Activated T-cell treated with anti-CD3 and anti-CD28 coated beads for 1 hour (primary cell): ENCODE measurements around the gene PLBD2.

Experiments
- DNase-seq: peaks from one replicate; pipeline ENCODE4 v3.0.0-alpha.2; 2020; ENCODE audit warnings: low read depth

PLBD2 gene

GRCh38 chr12:113393749-113394148 is 35.4 kb downstream of the PLBD2 start:
- DNase-seq: no peak

- DNase-seq: no peak
Observed at GRCh38 chr12:113395119-113395518, 36.7 kb downstream of the PLBD2 start.

- no peak for DNase-seq
Observed at GRCh38 chr12:113396200-113396599, 37.8 kb downstream of the PLBD2 start.

- no peak for DNase-seq
Observed at GRCh38 chr12:113396828-113397496, 38.6 kb downstream of the PLBD2 start.

- DNase-seq: no peak
Observed at GRCh38 chr12:113397497-113398197, 39.3 kb downstream of the PLBD2 start.

- DNase-seq: no peak
Observed at GRCh38 chr12:113398346-113399290, 40.2 kb downstream of the PLBD2 start.

GRCh38 chr12:113399490-113399889 is 41.1 kb downstream of the PLBD2 start:
- DNase-seq: no peak

GRCh38 chr12:113400362-113400761 is 42.0 kb downstream of the PLBD2 start:
- no peak for DNase-seq

GRCh38 chr12:113401066-113402000 is 42.9 kb downstream of the PLBD2 start:
- DNase-seq: no peak

- no peak for DNase-seq
Observed at GRCh38 chr12:113402586-113403260, 44.3 kb downstream of the PLBD2 start.

- DNase-seq: no peak
Observed at GRCh38 chr12:113403435-113404415, 45.3 kb downstream of the PLBD2 start, which contains the start of gene SDS. Gene SDS (minus strand): TSS chr12:113403887. CDS start chr12:113399708, 4,179 bp downstream.

- no peak for DNase-seq
Observed at GRCh38 chr12:113405694-113406093, 47.3 kb downstream of the PLBD2 start.

- no peak for DNase-seq
Observed at GRCh38 chr12:113407931-113408600, 49.7 kb downstream of the PLBD2 start.

- DNase-seq: no peak
Observed at GRCh38 chr12:113408756-113409298, 50.4 kb downstream of the PLBD2 start.

GRCh38 chr12:113409462-113410124 is 51.2 kb downstream of the PLBD2 start:
- DNase-seq: no peak

- no peak for DNase-seq
Observed at GRCh38 chr12:113413488-113413939, 55.1 kb downstream of the PLBD2 start.

GRCh38 chr12:113414519-113415038 is 56.2 kb downstream of the PLBD2 start:
- no peak for DNase-seq
